Measurements from ENCODE around the gene SFRP5.

Gene SFRP5

GRCh38 chr10:97816609-97817008 lies 44.8 kb upstream of the SFRP5 start:
- no peak overlapping the region for H3K27ac ChIP-seq (replicated peaks)
- no peak overlapping the region for H3K4me3 ChIP-seq (replicated peaks; ENCODE audit: insufficient read depth, low read length)
- DNase-seq (ENCODE audit: low read depth in 1 of 2, low spot score in 1 of 2), result no peak
- TF ChIP-seq GABPA (IDR thresholded peaks at IDR 0.05; ENCODE audit: low read depth) (no peak), POLR2AphosphoS5 (IDR thresholded peaks at IDR 0.05; ENCODE audit: low read depth) (no peak), SPI1 (IDR thresholded peaks at IDR 0.05; ENCODE audit: borderline replicate concordance, low read depth) (no peak), CTCF (IDR thresholded peaks at IDR 0.05; ENCODE audit: insufficient read depth, low read length) (no peak), REST (IDR thresholded peaks at IDR 0.05; ENCODE audit: insufficient replicate concordance, low read depth) (no peak)
- H3K27me3 ChIP-seq (ENCODE audit: insufficient read depth, poor library complexity, severe bottlenecking), result peaks cover 5% of the 10 kb centered on the region

DNA sequence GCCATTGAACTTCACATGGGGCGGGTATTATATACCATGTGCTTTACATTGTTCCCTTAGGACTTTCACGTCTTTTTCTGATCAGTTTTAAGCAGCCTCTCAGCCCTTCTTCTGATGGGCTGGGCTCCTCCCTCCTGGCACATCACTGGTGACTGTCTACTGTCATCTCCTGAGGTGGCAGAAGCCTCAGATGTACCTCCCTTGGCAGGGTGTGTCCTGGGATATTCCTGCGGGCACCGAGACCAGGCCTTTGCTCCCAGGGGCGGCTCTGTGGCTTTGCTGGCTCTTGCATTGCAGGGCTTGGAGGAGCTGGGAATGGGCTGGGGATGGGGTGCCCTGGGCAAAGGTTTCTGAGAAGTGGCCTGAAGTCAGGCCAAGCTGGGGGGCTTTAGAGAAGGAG lies 43.2 kb upstream of the SFRP5 start:
- no peak for TF ChIP-seq GABPA (IDR thresholded peaks at IDR 0.05; ENCODE audit: low read depth)
- no peak for DNase-seq (ENCODE audit: low read depth in 1 of 2, low spot score in 1 of 2)

DNA sequence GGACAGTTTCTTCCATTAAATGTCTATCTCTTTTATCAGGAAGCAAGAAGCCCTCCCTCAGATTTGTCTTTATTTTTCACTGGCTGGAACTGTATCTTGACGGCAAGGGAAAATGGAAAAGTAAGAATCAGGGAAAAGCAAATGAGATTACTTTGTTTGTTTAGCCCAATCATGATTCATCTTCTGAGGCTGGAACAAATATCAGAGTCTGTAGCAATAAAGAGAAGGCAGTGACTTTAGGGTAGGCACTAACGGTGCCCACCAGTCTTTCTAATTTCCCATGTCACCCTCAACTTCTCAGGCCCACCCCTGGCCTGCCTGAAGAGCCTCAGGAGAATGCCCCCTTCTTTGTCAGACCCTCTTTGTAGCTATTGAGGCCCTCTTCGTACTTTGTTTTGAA lies 41.5 kb upstream of the SFRP5 start:
- Histone ChIP-seq H3K27me3 (ENCODE audit: insufficient read depth, poor library complexity, severe bottlenecking) (peaks cover 5% of the 10 kb centered on the region), H3K4me3 (replicated peaks; ENCODE audit: insufficient read depth, low read length) (no peak overlapping the region), H3K27ac (replicated peaks) (no peak overlapping the region)
- no peak for TF ChIP-seq CTCF (IDR thresholded peaks at IDR 0.05; ENCODE audit: insufficient read depth, low read length)
- DNase-seq (ENCODE audit: low read depth in 1 of 2, low spot score in 1 of 2), result no peak

More for the DNA sequence above, 43.2 kb upstream of the SFRP5 start:
- Histone ChIP-seq H3K27me3 (ENCODE audit: insufficient read depth, poor library complexity, severe bottlenecking) (peaks cover 5% of the 10 kb centered on the region), H3K4me3 (replicated peaks; ENCODE audit: insufficient read depth, low read length) (no peak overlapping the region), H3K27ac (replicated peaks) (no peak overlapping the region)

DNA sequence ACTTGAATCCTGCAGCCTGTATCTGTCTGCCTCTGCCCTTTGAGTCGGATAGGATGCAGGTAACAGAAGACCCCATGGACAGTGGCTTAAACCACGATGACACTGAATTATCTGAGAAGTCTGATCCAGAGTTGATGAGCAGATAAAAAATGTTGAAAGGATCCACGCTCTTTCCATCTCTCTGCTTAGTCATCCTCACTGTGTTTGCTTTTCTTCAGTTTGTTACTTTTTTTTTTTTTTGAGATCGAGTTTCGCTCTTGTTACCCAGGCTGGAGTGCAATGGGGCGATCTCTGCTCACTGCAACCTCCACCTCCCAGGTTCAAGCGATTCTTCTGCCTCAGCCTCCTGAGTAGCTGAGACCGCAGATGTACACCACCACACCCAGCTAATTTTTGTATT lies 40.9 kb upstream of the SFRP5 start:
- no peak for DNase-seq (ENCODE audit: low read depth in 1 of 2, low spot score in 1 of 2)
- Histone ChIP-seq H3K27ac (replicated peaks) (no peak overlapping the region), H3K27me3 (ENCODE audit: insufficient read depth, poor library complexity, severe bottlenecking) (peaks cover 5% of the 10 kb centered on the region), H3K4me3 (replicated peaks; ENCODE audit: insufficient read depth, low read length) (no peak overlapping the region)
- TF ChIP-seq GABPA (IDR thresholded peaks at IDR 0.05; ENCODE audit: low read depth) (no peak), REST (IDR thresholded peaks at IDR 0.05; ENCODE audit: insufficient replicate concordance, low read depth) (no peak), POLR2AphosphoS5 (IDR thresholded peaks at IDR 0.05; ENCODE audit: low read depth) (no peak), SPI1 (IDR thresholded peaks at IDR 0.05; ENCODE audit: borderline replicate concordance, low read depth) (no peak), CTCF (IDR thresholded peaks at IDR 0.05; ENCODE audit: insufficient read depth, low read length) (no peak)

All from HL-60 (cell line).